NCI-H2081 treated with DMSO at 0.1 percent for 48 hours (cell line): ENCODE data around the gene IQSEC1.

ENCODE experiments used
- DNase-seq: peaks from one replicate; lab custom pipeline; 2025; lab: John Stamatoyannopoulos, UW

Gene IQSEC1

GRCh38 chr3:12984023-12984823, 89.0 kb downstream of the IQSEC1 start:
- no peak for DNase-seq

- DNase-seq: no peak
These were observed 89.9 kb downstream of the IQSEC1 start for GRCh38 chr3:12983319-12983718.

DNA sequence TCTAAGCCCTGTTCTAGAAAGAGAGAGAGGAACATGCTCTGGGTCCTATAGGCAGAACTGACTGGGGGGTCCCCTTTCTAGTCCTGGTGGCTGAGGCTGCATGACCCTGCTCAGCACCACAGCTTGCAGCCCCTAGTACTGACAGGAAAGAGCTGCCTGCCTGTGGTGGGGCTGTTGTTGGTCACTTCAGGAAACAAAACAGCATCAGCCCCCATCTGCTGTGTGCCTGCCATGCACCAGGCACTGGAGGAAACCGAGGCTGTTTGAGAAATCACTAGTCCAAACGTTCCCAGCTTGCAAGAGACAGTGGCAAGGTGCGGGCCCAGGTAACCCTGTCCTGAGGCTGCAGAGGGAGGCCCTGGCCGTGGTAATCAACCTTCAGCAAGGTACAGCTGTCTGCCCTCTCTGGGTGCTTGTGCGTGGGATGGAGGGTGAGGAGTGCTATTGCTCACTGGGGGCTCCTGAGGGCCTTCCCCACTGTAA, 90.6 kb downstream of the IQSEC1 start:
- no peak for DNase-seq

- DNase-seq: no peak
These were observed 91.6 kb downstream of the IQSEC1 start for GRCh38 chr3:12981306-12982275.

DNA sequence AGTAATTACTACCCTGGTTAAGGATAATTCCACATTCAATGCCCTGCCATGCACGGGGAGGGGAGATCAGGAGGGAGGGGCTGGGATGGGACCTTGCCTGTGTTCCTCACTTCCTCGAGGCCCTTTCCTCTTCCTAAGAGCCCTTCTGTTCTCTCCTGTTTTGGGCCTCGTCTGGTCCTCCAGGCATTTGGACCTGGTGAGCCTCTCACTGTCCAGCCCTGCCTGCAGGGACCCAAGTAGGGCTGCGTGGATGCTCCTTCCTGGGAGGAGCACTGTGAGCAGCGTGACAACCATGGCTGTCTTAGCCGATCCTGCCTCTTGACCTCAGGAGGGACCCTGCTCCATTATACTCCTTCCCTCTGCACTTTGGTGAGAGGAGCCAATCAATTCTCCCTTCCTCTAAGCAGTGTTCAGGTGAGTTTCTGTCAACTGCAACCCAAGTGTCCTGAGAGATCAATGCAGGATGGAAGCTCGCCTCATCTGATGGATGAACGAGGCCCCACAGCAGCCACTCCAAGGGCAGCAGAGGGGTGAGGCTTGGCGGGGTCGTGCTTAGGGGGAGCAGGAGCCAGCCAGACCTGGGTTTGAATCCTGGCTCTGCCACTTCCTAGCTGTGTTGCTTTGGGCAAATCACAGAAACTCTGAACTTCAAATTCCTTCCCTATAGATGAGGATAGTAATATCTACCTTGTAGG, 92.5 kb downstream of the IQSEC1 start:
- DNase-seq: no peak

GRCh38 chr3:12979947-12980487, 93.2 kb downstream of the IQSEC1 start:
- no peak for DNase-seq

GRCh38 chr3:12979151-12979946, 93.9 kb downstream of the IQSEC1 start:
- DNase-seq: no peak

DNA sequence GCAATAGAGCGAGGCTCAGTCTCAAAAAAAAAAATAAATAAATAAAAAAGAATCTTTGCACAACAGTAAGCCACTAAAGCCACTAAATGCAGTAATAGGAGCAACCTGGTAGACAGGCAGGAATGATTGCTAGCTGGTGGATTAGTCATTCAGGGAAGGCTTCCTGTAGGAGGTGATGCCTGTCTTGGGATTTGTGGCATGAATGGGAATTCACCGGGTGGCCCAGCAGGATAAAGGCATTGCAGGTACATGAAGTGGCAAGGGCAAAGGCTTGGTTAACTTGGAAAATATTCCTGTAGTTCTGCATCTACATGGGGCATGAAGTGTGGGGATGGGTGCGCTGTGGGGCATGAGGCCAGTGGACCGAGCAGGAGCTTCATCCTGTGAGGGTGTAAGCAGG, 94.5 kb downstream of the IQSEC1 start:
- no peak for DNase-seq

GRCh38 chr3:12977117-12977808, 96.0 kb downstream of the IQSEC1 start:
- DNase-seq: no peak

DNA sequence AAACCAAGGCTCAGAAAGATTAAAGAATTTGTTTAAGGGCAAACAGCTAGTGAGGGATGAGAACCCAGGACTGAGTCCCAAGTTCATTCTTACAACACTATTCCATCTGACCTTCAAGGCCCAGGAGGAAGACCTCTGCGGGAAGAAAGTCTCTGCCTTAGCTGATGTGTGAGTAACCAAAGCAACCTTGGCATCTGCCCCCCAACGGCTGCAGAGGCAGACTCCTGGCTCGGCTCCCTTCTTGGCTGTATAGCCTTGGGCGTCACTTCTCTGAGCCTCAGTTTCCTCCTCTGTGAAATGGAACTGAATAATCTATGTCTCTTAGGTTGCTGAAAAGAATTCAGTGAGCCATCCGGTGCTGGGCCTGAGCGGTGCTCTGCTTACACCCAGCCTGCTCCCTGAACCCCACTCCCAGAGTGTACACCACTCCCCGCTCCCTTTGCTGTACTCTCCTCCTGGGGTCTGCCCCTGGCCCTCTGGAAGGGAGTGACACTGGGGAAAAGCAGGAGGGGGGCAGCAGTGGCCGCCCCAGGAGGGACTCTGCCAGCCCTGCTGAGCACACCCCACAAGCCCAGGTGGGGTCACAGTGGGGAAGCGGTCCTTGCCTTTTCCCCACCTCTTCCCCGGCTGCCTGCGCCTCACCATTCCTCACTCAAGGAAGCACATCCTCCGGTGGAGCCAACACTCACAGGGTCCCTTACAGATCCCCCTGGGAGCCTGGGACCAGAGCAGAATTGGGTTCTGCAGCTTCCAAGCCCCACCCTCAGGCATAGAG, 97.3 kb downstream of the IQSEC1 start:
- DNase-seq: no peak

DNA sequence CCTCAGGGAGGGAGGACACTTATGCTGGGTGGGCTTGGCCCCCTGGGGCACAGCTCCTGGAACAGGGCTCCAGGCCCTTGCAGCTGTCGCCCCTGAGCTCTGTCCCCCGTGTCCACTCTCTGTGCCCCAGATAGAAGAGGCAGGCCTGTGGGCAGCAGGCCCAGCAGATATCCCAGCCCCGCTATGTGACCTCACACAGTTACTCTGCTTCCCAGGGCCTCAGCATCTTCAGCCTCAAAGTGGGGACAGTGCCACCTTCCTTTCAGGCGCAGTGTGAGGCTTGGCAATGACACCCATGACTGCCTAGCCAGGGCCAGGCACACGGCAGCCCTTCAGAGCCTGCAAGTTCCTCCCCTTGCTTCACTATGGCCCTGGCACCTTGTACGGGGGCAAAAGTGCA, 98.4 kb downstream of the IQSEC1 start:
- DNase-seq: no peak

- DNase-seq: no peak
These were observed 98.9 kb downstream of the IQSEC1 start for GRCh38 chr3:12974334-12974733.

DNA sequence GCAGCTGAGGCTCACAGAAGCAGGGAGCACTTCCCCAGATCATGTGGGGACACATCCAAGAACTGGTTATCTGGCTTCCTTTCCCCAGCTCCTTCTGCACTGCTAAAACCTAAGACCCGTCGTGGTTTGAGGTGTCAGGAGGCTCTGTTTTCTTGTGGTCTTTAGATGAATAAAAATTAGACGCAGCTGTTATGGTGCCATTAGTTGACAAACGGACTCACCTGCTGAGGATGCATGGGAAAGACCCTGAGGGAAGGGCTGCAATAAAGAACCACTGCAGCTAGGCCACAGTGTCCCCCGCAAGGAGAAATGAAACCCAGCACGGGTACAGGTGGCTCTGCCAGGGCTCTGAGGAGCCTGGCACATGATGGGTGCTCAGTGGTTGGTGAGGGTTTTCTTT, 99.4 kb downstream of the IQSEC1 start:
- DNase-seq: no peak

- no peak for DNase-seq
These were observed 100.2 kb downstream of the IQSEC1 start for GRCh38 chr3:12972781-12973702.

GRCh38 chr3:12972043-12972442, 101.2 kb downstream of the IQSEC1 start:
- DNase-seq: no peak

DNA sequence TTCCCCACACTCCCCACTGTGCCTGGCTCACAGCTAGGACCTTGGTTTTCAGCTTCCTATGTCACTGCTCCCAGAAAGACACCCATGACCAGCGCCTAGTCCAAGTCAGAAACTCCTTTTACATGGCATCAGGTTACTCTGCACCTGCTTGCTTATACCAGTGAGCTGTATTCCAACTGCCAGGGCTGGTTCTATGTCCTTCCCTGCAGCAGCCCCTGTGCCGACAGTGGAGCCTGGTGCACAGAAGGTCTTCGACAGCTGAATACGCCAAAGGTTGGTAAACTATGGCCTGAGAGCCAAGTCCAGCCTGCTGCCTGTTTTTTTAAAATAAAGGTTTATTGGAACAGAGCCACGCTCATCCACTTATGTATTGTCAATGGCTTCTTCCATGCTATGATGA, 102.5 kb downstream of the IQSEC1 start:
- no peak for DNase-seq

DNA sequence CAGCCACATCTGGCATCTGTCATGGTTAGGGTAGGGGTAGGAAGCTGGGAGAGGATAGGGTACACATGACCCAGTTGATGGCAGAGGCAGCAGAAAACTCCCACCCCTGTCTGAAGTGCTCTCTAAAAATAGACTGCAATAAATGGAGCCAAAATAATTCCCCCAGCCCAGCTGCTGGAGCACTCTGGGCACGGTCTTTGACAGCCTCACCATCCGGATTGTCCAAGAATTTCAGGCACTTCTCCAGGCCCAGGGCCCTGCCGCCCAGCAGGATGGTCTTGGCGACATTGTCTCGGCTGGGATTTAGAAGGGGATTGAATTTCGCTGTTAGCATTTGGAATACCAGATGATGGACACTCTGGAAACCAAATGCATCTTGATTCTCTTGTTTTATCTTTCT, 103.7 kb downstream of the IQSEC1 start:
- DNase-seq: no peak

- no peak for DNase-seq
These were observed 104.7 kb downstream of the IQSEC1 start for GRCh38 chr3:12968541-12968940.
